H1 (cell line): ENCODE measurements around the gene FMNL1.

Source experiments
- ASH2L ChIP-seq: fragments of 200-600, 300-600 bp; sonication (generic); IDR thresholded peaks from one replicate; pipeline ENCODE4 v1.7.1; 2017; ENCODE audit warnings: low read length
- BCL11A ChIP-seq, 2 experiments: IDR thresholded peaks; one replicate each; pipeline ENCODE4 v1.6.1; 2011; ENCODE audit warnings: low read depth in 2 of 2, low read length in 2 of 2, mild to moderate bottlenecking in 2 of 2
- CHD2 ChIP-seq: IDR thresholded peaks from 2 replicates; pipeline ENCODE4 v1.6.1; 2012; ENCODE audit warnings: low read length, improper control_type of control experiment
- CTCF ChIP-seq, 3 experiments: IDR thresholded peaks; 1 replicate in 2 of 3; 2 replicates in 1 of 3; pipeline versions ENCODE4 v1.5.1 to v1.6.1; 2011; ENCODE audit warnings: low read length in 3 of 3, mild to moderate bottlenecking in 3 of 3, inconsistent platforms in 2 of 3, low read depth in 1 of 3, moderate library complexity in 1 of 3; ENCODE audit not compliant: insufficient read depth in 1 of 3; ENCODE audit errors: control extremely low read depth in 1 of 3
- NRF1 ChIP-seq: IDR thresholded peaks from 2 replicates; pipeline ENCODE4 v1.6.1; 2011; ENCODE audit warnings: mild to moderate bottlenecking, low read depth, low read length, improper control_type of control experiment
- POLR2A ChIP-seq, 2 experiments: IDR thresholded peaks; 1 replicate in 1 of 2; 2 replicates in 1 of 2; pipeline ENCODE4 v1.6.1; 2011; ENCODE audit warnings: low read depth in 2 of 2, low read length in 2 of 2, mild to moderate bottlenecking in 2 of 2; ENCODE audit errors: control extremely low read depth in 1 of 2
- POLR2AphosphoS5 ChIP-seq: IDR thresholded peaks from 2 replicates; pipeline ENCODE4 v1.6.1; 2011; ENCODE audit warnings: low read depth, low read length
- RAD21 ChIP-seq, 2 experiments: IDR thresholded peaks in 1 of 2; conservative IDR thresholded peaks in 1 of 2; 2 replicates each; pipeline ENCODE4 v1.6.1; 2011; ENCODE audit warnings: low read depth in 2 of 2, low read length in 2 of 2, improper control_type of control experiment in 1 of 2, inconsistent platforms in 1 of 2, mild to moderate bottlenecking in 1 of 2, moderate library complexity in 1 of 2
- RXRA ChIP-seq: IDR thresholded peaks from 2 replicates; pipeline ENCODE4 v1.6.1; 2011; ENCODE audit warnings: low read depth, mild to moderate bottlenecking, low read length, moderate library complexity; ENCODE audit not compliant: insufficient read depth
- SIRT6 ChIP-seq: IDR thresholded peaks from one replicate; pipeline ENCODE4 v1.7.1; 2012; ENCODE audit warnings: low read length, inconsistent platforms

- no peak for TF ChIP-seq BCL11A (IDR thresholded peaks at IDR 0.05; ENCODE audit: low read depth in 2 of 2, low read length in 2 of 2)
- TF ChIP-seq RAD21 (IDR thresholded peaks at IDR 0.05 in 1 of 2, conservative IDR thresholded peaks at IDR 0.05 in 1 of 2; ENCODE audit: low read depth in 2 of 2, low read length in 2 of 2), result 0 out of 4 replicates have a peak, but pooled peaks of 1 of the 2 experiments have one; percentile 3
- no peak for TF ChIP-seq SIRT6
- no peak for TF ChIP-seq ASH2L
- TF ChIP-seq RXRA, result no peak
- no peak for TF ChIP-seq CHD2
- no peak for TF ChIP-seq POLR2A (IDR thresholded peaks at IDR 0.05; ENCODE audit: control extremely low read depth in 1 of 2, low read depth in 2 of 2, low read length in 2 of 2)
- TF ChIP-seq CTCF (IDR thresholded peaks at IDR 0.05; ENCODE audit: control extremely low read depth in 1 of 3, insufficient read depth in 1 of 3, low read depth in 1 of 3, low read length in 3 of 3), result peak; percentile 6 to 19 (median 7); a peak in 2 of 4 replicates
- TF ChIP-seq NRF1, result no peak
- no peak for TF ChIP-seq POLR2AphosphoS5
Measured at GRCh38 chr17:45256114-45256966, 34.7 kb downstream of the FMNL1 start.
